Hepatocyte (in vitro differentiated cells): ENCODE measurements around the gene DNMT1.

Experiments
- EZH2phosphoT487 ChIP-seq: fragments of 200-600 bp; sonication (generic); IDR thresholded peaks from one replicate; pipeline ENCODE4 v1.6.1; 2018; ENCODE audit warnings: antibody characterized with exemption, mild to moderate bottlenecking, low read depth, moderate library complexity; ENCODE audit not compliant: unreplicated experiment, severe bottlenecking
- TF ChIP-seq, protein P1 (sequence below): fragments of 200-600 bp; sonication (generic); IDR thresholded peaks from 2 replicates; pipeline ENCODE4 v1.5.1; 2016; ENCODE audit warnings: antibody characterized with exemption, mild to moderate bottlenecking; ENCODE audit not compliant: poor library complexity

DNA sequence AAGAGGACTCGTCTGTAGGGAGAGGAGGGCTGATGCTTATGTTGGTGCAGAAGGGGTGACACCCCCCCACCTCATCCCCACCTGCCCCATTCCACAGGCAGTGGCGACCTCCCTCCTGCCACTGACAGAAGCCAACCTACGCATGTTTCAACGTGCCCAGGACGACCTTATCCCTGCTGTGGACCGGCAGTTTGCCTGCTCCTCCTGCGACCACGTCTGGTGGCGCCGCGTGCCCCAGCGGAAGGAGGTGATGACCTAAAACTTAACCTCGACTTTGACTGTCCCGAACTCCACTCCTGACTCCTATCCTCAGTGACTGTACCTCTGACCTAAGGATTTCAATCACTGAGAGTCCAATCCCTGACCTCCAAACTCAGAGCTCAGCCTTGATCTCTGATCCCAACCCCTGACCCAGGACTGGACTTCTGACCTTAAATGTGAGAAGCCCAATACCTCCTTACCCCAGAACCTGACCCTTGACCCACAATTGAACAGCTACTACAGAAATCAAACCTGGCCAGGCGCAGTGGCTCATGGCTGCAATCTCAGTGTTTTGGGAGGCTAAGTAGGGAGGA lies 104.9 kb downstream of the DNMT1 start:
- TF ChIP-seq, protein P1, sequence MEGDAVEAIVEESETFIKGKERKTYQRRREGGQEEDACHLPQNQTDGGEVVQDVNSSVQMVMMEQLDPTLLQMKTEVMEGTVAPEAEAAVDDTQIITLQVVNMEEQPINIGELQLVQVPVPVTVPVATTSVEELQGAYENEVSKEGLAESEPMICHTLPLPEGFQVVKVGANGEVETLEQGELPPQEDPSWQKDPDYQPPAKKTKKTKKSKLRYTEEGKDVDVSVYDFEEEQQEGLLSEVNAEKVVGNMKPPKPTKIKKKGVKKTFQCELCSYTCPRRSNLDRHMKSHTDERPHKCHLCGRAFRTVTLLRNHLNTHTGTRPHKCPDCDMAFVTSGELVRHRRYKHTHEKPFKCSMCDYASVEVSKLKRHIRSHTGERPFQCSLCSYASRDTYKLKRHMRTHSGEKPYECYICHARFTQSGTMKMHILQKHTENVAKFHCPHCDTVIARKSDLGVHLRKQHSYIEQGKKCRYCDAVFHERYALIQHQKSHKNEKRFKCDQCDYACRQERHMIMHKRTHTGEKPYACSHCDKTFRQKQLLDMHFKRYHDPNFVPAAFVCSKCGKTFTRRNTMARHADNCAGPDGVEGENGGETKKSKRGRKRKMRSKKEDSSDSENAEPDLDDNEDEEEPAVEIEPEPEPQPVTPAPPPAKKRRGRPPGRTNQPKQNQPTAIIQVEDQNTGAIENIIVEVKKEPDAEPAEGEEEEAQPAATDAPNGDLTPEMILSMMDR: no peak
- TF ChIP-seq EZH2phosphoT487: no peak
